Fibroblast of pulmonary artery (primary cell): ENCODE results near the gene AMN.

Source experiments
- DNase-seq: peaks from one replicate; pipeline ENCODE4 v3.0.0-alpha.2; 2010; ENCODE audit warnings: low read depth
- H3K4me3 ChIP-seq: replicated peaks from 2 replicates; pipeline ENCODE4 v1.5.1; 2011; ENCODE audit warnings: low read depth, mild to moderate bottlenecking, control low read depth, low read length, moderate library complexity
- CTCF ChIP-seq: IDR thresholded peaks from 2 replicates; pipeline ENCODE4 v1.5.1; 2011; ENCODE audit warnings: mild to moderate bottlenecking, control low read depth, low read length, inconsistent platforms; ENCODE audit errors: missing control alignments

Gene AMN

GRCh38 chr14:102940729-102941362 is 18.4 kb downstream of the AMN start:
- no peak for DNase-seq
- no peak for TF ChIP-seq CTCF
- H3K4me3 ChIP-seq, result no peak overlapping the region

- no peak overlapping the region for H3K4me3 ChIP-seq
- no peak for TF ChIP-seq CTCF
- no peak for DNase-seq
These were observed 19.1 kb downstream of the AMN start for GRCh38 chr14:102941419-102942011.

- no peak for DNase-seq
- no peak for TF ChIP-seq CTCF
- H3K4me3 ChIP-seq, result no peak overlapping the region
These were observed 19.6 kb downstream of the AMN start for GRCh38 chr14:102942069-102942468.

- no peak for TF ChIP-seq CTCF
- no peak overlapping the region for H3K4me3 ChIP-seq
- DNase-seq, result no peak
These were observed 21.0 kb downstream of the AMN start for GRCh38 chr14:102943454-102943853.

- no peak for DNase-seq
- no peak overlapping the region for H3K4me3 ChIP-seq
- no peak for TF ChIP-seq CTCF
These were observed 21.5 kb downstream of the AMN start for GRCh38 chr14:102943979-102944378.

- no peak for DNase-seq
- TF ChIP-seq CTCF, result no peak
- no peak overlapping the region for H3K4me3 ChIP-seq
These were observed 22.2 kb downstream of the AMN start for GRCh38 chr14:102944448-102945330.
